ENCODE results near the gene CTXND1.

DNA sequence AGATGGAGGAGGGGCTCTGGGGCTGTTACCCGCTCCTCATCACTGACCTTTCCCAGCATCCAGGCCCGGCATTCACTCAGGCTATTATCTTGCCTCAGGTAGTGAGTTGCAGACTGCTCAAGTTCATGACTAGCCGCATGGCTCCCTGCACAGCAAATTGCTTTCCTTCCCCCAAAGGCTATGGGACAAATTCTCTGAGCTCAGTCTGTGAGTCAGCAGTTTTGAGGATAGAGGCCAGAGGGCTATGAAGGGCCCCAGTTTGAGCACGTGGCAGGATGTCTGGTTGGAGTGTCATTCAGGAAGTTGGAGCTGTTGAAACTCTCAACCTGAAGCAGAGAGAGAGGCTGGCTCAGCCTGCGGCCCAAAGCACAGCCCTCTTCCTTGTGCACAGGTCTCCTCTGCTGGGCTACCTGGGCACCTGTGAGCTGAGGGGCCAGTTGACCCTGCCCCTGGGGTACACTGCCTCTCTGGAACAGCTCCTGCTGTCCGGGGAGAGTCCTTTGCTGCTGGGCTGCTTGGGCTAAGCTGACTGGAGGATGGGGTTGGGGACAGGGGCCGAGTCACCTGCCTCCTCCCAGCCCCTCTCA is 91.3 kb downstream of the CTXND1 start:
- TF ChIP-seq, protein P1, sequence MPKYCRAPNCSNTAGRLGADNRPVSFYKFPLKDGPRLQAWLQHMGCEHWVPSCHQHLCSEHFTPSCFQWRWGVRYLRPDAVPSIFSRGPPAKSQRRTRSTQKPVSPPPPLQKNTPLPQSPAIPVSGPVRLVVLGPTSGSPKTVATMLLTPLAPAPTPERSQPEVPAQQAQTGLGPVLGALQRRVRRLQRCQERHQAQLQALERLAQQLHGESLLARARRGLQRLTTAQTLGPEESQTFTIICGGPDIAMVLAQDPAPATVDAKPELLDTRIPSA (CRISPR knock-in tag; IDR thresholded peaks at IDR 0.05; ENCODE audit: borderline replicate concordance): no peak
- TF ChIP-seq ZZZ3 (CRISPR knock-in tag; IDR thresholded peaks at IDR 0.05; ENCODE audit: borderline replicate concordance) (no peak), PRPF4 (IDR thresholded peaks at IDR 0.05; ENCODE audit: low read depth, low read length, poor library complexity, severe bottlenecking) (no peak)
- TF ChIP-seq, protein P2, sequence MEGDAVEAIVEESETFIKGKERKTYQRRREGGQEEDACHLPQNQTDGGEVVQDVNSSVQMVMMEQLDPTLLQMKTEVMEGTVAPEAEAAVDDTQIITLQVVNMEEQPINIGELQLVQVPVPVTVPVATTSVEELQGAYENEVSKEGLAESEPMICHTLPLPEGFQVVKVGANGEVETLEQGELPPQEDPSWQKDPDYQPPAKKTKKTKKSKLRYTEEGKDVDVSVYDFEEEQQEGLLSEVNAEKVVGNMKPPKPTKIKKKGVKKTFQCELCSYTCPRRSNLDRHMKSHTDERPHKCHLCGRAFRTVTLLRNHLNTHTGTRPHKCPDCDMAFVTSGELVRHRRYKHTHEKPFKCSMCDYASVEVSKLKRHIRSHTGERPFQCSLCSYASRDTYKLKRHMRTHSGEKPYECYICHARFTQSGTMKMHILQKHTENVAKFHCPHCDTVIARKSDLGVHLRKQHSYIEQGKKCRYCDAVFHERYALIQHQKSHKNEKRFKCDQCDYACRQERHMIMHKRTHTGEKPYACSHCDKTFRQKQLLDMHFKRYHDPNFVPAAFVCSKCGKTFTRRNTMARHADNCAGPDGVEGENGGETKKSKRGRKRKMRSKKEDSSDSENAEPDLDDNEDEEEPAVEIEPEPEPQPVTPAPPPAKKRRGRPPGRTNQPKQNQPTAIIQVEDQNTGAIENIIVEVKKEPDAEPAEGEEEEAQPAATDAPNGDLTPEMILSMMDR (CRISPR knock-in tag; IDR thresholded peaks at IDR 0.05): no peak

Measured in HepG2 (cell line).